ENCODE measurements around the gene CDKN2AIPNL. TPM values are rescaled to one million over a fixed set of nuclear protein-coding genes. Genes with fewer than 3 reads are reported as not detected.

CDKN2AIPNL gene
- total RNA-seq, 2 experiments from 2014 or later = 12.8 to 15.5 TPM

DNA sequence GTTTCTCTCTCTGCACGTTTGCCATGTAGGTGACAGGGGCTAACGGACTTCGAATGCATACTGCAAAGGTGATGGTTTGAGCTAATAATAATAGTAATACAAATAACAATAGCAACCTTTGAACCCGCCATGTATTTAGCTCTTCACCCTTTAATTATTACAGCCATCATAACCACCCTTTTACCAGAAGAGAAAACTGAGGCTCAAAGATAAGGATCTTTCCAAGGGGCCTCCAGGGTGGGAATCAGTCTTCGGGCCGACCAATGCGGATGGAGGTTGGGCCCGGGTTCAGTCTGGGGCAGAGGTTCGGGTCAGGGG lies 494 bp downstream of the CDKN2AIPNL start:
- CTCF ChIA-PET = interaction anchor here (0.6 to 4.9 kb wide), 19 partner anchors 13 to 347 kb away, joined by 3 to 26 read pairs (median 5); partner anchors contain the start of genes DDX46 and UBE2B
- peak overlapping the region in 1 of 2 donors; percentile 53 for H3K27ac ChIP-seq (ENCODE audit: low read depth in 1 of 2, low read length in 2 of 2)
- peak overlapping the region; percentile 81 for H3K27ac Mint-ChIP-seq
- peaks cover 9% of the 10 kb centered on the region for H3K36me3 Mint-ChIP-seq (ENCODE audit: low read depth)
- TF ChIP-seq, protein P1, sequence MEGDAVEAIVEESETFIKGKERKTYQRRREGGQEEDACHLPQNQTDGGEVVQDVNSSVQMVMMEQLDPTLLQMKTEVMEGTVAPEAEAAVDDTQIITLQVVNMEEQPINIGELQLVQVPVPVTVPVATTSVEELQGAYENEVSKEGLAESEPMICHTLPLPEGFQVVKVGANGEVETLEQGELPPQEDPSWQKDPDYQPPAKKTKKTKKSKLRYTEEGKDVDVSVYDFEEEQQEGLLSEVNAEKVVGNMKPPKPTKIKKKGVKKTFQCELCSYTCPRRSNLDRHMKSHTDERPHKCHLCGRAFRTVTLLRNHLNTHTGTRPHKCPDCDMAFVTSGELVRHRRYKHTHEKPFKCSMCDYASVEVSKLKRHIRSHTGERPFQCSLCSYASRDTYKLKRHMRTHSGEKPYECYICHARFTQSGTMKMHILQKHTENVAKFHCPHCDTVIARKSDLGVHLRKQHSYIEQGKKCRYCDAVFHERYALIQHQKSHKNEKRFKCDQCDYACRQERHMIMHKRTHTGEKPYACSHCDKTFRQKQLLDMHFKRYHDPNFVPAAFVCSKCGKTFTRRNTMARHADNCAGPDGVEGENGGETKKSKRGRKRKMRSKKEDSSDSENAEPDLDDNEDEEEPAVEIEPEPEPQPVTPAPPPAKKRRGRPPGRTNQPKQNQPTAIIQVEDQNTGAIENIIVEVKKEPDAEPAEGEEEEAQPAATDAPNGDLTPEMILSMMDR (IDR thresholded peaks at IDR 0.05) = no peak
- peaks cover 25% of the 10 kb centered on the region for H3K4me1 ChIP-seq (ENCODE audit: insufficient read depth, low read length)
- ATAC-seq (ENCODE audit: poor library complexity) (no peak), DNase-seq (no peak)
- H3K36me3 ChIP-seq (ENCODE audit: insufficient read depth, low read length) = peaks cover 4% of the 10 kb centered on the region
- H3K4me3 Mint-ChIP-seq = peak overlapping the region; percentile 87
- intact Hi-C loops (cut with DNase I, micrococcal nuclease) = loop anchor here (1.0 to 10.0 kb wide), 7 partner anchors 40 to 221 kb away; partner anchors contain the start of genes UBE2B (in 2 of the 2), PPP2CA (in 1 of the 2) and SAR1B (in 1 of the 2)
- H3K27me3 ChIP-seq (ENCODE audit: control insufficient read depth in 1 of 2, insufficient read depth in 2 of 2, low read length in 2 of 2) = no peaks in the 10 kb centered on the region
- H3K4me3 ChIP-seq (ENCODE audit: low read length) = peak overlapping the region; percentile 81
- POLR2A ChIA-PET = interaction anchor here (0.6 to 9.5 kb wide), 21 partner anchors 10 to 407 kb away, joined by 3 to 164 read pairs (median 4); partner anchors contain the start of genes CDKL3, JADE2, PPP2CA and SKP1
- H3K4me1 Mint-ChIP-seq (ENCODE audit: low read depth) = peaks cover 42% of the 10 kb centered on the region
- H3K9me3 Mint-ChIP-seq = no peaks in the 10 kb centered on the region
- no peaks in the 10 kb centered on the region for H3K27me3 Mint-ChIP-seq
- no peaks in the 10 kb centered on the region for H3K9me3 ChIP-seq (ENCODE audit: control insufficient read depth in 1 of 2, insufficient read depth in 1 of 2, low read length in 2 of 2)

DNA sequence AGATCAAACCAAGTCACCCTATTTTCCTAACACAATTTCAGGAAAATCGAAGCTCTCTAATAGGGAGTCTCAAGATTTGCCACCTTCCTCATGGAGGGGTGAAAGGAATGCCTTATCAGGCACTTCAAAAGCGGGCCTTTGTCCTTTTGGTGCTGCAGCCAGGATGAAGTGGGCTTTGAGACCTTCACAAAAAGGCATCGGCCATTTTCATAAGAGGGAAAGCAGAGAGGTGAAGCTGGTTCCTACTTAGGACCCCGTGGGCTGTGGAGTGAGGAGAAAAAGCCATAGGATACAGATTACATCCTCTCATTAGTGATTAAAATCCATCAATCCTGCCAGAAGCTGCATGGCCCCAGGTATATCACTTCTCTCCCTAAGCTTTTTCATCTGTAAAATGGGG lies 859 bp downstream of the CDKN2AIPNL start:
- H3K4me1 Mint-ChIP-seq (ENCODE audit: low read depth) = peaks cover 42% of the 10 kb centered on the region
- H3K27me3 ChIP-seq (ENCODE audit: control insufficient read depth in 1 of 2, insufficient read depth in 2 of 2, low read length in 2 of 2) = no peaks in the 10 kb centered on the region
- ATAC-seq (ENCODE audit: poor library complexity) = no peak
- peaks cover 4% of the 10 kb centered on the region for H3K36me3 ChIP-seq (ENCODE audit: insufficient read depth, low read length)
- peaks cover 13% of the 10 kb centered on the region for H3K36me3 Mint-ChIP-seq (ENCODE audit: low read depth)
- H3K9me3 ChIP-seq (ENCODE audit: control insufficient read depth in 1 of 2, insufficient read depth in 1 of 2, low read length in 2 of 2) = no peaks in the 10 kb centered on the region
- H3K4me3 ChIP-seq (ENCODE audit: low read length) = peak overlapping the region; percentile 81
- ChIA-PET CTCF (interaction anchor here (0.9 to 4.9 kb wide), 12 partner anchors 13 to 348 kb away, joined by 4 to 26 read pairs (median 9); partner anchors contain the start of genes DDX46 and UBE2B), POLR2A (interaction anchor here (0.8 to 9.5 kb wide), 13 partner anchors 11 to 234 kb away, joined by 3 to 164 read pairs (median 4); partner anchors contain the start of genes JADE2, PPP2CA and UBE2B)
- no peaks in the 10 kb centered on the region for H3K27me3 Mint-ChIP-seq
- H3K4me3 Mint-ChIP-seq = peak overlapping the region; percentile 87
- H3K27ac Mint-ChIP-seq = peak overlapping the region; percentile 81
- peaks cover 25% of the 10 kb centered on the region for H3K4me1 ChIP-seq (ENCODE audit: insufficient read depth, low read length)
- no peak for DNase-seq
- intact Hi-C loops (cut with DNase I, micrococcal nuclease) = loop anchor here (1.0 to 10.0 kb wide), 7 partner anchors 40 to 221 kb away; partner anchors contain the start of genes UBE2B (in 2 of the 2), PPP2CA (in 1 of the 2) and SAR1B (in 1 of the 2)
- no peak overlapping the region for H3K27ac ChIP-seq (ENCODE audit: low read depth in 1 of 2, low read length in 2 of 2)
- no peaks in the 10 kb centered on the region for H3K9me3 Mint-ChIP-seq
- TF ChIP-seq, protein P1 (IDR thresholded peaks at IDR 0.05) = no peak

DNA sequence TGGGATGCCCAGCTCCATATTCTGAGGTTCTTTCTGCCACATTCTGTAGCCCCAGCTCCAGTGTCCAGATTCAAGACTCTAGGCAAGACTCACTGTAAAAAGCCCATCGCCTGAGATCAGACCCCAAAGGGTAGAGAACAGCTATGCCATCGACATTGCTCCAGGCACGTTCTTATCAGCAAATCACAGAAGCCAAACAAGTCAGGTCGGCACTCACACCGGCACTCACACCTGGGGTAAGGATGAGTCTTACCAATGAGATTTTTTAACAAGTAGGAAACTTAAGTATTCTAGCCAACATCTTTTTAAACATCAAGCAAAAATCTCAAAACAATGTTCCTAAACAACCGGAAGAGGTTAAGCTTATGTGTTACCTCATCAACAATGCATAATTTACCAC lies 2.4 kb downstream of the CDKN2AIPNL start:
- no peaks in the 10 kb centered on the region for H3K27me3 ChIP-seq (ENCODE audit: control insufficient read depth in 1 of 2, insufficient read depth in 2 of 2, low read length in 2 of 2)
- Mint-ChIP-seq H3K27ac (peak overlapping the region; percentile 3), H3K9me3 (no peaks in the 10 kb centered on the region), H3K36me3 (ENCODE audit: low read depth) (peaks cover 16% of the 10 kb centered on the region), H3K27me3 (no peaks in the 10 kb centered on the region), H3K4me1 (ENCODE audit: low read depth) (peaks cover 42% of the 10 kb centered on the region), H3K4me3 (peak overlapping the region; percentile 56)
- no peak overlapping the region for H3K27ac ChIP-seq (ENCODE audit: low read depth in 1 of 2, low read length in 2 of 2)
- H3K4me3 ChIP-seq (ENCODE audit: low read length) = no peak overlapping the region
- H3K36me3 ChIP-seq (ENCODE audit: insufficient read depth, low read length) = peaks cover 7% of the 10 kb centered on the region
- ChIA-PET CTCF (interaction anchor here (4.9 kb wide), 1 partner anchor 118 kb away, joined by 26 read pairs; no protein-coding TSS in a partner anchor), POLR2A (interaction anchor here (0.6 to 9.5 kb wide), 3 partner anchors 119 to 215 kb away, joined by 3 to 164 read pairs (median 3); partner anchors contain the start of gene JADE2)
- DNase-seq = peak in 1 of 14 experiments; percentile 17
- ATAC-seq (ENCODE audit: poor library complexity) = no peak
- TF ChIP-seq, protein P1 (IDR thresholded peaks at IDR 0.05) = no peak
- H3K9me3 ChIP-seq (ENCODE audit: control insufficient read depth in 1 of 2, insufficient read depth in 1 of 2, low read length in 2 of 2) = no peaks in the 10 kb centered on the region
- intact Hi-C loops (cut with DNase I, micrococcal nuclease) = no loop called here
- peaks cover 25% of the 10 kb centered on the region for H3K4me1 ChIP-seq (ENCODE audit: insufficient read depth, low read length)
